HG03354 (cell line): ENCODE data around the gene MED13L.
"Not testable (repeated sequence)": the region's sequence is repeated elsewhere in the genome, so short reads cannot be mapped to it uniquely, and the experiment has no call there.

Source experiments
- ATAC-seq: cut with Tn5 transposase; IDR thresholded peaks from one replicate; pipeline ENCODE4 v1.9.1; 2021; ENCODE audit warnings: mild to moderate bottlenecking; ENCODE audit not compliant: unreplicated experiment, poor library complexity, severe bottlenecking

MED13L gene

DNA sequence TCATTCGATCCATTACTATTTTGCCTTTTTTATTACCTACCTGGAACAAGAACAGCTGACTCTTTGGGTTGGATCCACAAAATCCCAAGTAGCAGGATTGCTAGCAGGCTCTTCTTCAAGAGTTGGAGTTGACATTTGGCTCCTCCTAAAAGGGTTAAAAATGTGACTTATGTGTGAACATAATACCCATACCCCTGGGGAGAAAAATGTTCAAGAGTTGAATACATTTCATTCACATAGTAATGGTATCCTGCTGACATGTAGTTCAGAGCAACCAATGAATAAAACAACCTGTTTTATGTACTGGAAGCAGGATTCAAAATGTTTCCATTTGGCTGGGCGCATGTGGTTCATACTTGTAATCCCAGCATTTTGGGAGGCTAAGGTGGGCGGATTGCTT, 264.7 kb downstream of the MED13L start:
- ATAC-seq, result no peak

DNA sequence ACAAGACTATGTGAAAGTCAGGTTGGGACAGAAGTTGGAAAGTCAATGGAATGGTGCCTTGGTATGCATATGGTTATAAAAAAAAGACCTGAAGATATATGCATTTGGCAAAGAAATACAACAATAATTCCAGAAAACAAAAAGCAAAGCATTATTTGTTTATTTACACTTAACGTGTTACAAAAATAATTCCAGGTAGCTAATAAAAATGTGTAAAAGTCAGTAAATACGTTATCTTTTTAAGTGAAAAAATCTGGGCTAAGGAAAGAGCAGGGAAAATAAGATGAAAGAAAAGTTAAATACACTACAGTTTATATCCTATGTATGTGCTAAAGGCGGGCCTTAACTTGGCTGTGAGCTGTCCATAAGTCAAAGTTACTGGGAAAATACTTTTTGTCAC, 266.3 kb downstream of the MED13L start:
- no peak for ATAC-seq

GRCh38 chr12:116010467-116010866, 267.0 kb downstream of the MED13L start:
- no peak for ATAC-seq

- no peak for ATAC-seq
Measured at GRCh38 chr12:116009805-116010204, 267.7 kb downstream of the MED13L start.

DNA sequence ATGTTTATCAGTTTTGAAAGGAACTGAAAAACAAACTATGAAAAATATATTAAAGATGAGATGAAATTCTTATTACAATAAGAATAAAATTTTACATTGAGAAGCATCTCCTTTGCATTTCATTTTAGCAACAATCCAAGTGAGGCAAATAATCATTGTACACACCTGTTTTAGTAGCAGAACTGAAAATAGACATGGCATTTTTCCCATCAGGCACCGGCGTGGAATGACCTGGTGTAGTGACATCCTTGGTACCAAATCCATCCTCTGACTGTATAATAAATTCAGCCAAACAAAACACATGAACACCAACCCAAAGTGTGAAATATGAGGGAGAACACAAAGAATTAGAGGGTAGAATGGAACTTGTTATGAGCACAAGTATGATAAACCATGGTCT, 271.4 kb downstream of the MED13L start:
- ATAC-seq, result no peak

- no peak for ATAC-seq
Measured at GRCh38 chr12:116002890-116003536, 274.5 kb downstream of the MED13L start.

DNA sequence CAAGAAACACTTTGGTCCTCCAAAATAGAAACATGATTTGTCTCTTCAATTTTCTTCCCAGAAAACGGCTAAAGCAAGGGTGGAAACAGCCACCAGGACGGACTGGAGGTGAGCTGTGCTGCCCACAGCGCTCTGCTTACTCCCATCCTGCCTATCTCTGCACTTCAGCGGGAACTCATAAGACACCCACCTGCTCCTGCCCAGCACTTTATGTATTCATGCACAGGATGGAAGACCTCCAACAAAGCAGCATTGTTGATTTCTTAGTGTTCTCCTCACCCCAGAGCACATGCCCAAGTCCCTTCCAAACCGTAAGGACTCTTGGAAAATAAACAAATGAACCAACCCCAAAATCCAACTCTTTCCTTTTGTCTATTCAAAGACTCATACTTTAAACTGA, 277.2 kb downstream of the MED13L start:
- ATAC-seq, result no peak

GRCh38 chr12:115999582-115999981, 277.9 kb downstream of the MED13L start:
- ATAC-seq, result no peak

GRCh38 chr12:115998794-115999478, 278.6 kb downstream of the MED13L start:
- ATAC-seq, result no peak

GRCh38 chr12:115998119-115998633, 279.3 kb downstream of the MED13L start:
- ATAC-seq, result no peak

GRCh38 chr12:115993737-115994136, 283.8 kb downstream of the MED13L start:
- ATAC-seq, result no peak

DNA sequence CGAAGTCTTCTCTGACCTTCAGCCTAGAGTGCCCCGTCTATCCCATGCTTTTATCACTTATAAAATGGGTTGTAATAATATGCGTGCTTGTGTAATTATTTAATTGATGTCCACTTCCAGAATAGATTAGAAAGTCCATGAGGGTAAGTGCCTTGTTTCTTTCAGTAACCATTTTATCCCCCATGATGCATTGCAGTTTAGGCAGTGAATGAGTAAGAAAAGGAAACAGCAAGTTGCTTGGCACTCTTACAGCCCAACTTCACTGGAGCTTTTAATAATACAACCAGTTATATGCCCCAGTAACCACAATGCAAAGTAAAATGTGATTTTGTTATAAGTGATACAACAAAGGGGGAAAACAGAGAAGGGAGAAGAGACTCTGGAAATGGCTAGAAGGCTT, 287.3 kb downstream of the MED13L start:
- no peak for ATAC-seq

DNA sequence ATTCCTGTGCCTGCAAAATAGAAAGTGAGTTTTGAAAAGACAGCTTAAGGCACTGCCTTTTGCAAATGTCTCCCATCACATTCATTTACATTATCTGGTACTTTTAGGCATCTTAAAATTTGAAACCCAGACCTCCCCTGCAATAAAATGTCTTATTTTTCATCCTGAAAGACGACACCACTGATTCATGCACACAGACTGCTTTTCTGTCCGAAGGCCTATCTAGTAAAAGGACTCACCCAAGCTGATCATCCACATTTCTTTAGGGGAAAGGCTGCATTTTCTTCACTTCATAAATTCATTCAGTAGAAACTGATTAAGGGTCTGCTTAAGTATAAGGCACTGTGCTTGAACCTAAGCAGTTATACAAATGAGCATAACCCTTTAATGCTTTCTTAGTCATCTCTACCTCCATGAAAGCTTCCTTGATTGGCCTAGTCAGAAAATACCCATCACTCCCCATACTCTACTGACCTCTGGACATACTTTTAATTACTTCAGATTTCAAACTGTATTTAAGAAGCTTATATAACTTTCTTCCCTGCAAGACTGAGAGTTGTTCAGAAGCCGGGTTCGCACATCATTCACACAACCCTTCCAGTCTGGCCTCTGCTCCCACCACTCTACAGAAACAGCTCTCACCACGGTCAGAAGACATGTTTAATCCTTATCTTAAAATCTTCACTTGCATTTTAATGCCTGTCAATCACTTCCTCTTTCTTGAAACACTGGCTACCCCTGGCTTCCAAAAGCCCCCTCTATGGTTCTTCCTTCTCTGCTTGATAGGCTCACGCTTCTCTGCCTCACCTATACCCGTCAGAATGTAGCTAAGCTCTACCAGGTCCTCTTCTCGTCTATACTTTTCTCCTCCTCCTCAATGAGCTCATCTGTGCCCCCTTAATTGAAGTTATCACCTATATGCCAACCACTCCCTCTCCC, 288.6 kb downstream of the MED13L start:
- no peak for ATAC-seq

DNA sequence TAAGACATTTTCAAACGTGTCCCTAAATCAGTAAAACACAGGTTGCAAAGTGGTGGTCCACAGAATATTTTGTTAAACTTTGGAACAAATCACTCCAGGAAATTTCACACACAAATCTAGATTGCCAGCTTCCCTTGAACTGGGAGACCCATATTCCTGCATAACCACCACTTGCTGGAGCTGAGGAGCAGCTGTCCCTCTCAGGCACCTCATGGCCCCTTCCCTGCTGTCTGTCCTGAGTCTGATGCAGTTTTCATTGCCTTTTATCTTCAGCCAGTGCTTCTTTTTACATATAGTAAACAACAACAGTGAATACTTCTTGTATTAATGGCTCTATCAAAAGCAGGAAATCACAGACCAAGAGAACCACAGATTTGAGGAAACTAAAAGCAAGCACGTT, 289.3 kb downstream of the MED13L start:
- no peak for ATAC-seq

DNA sequence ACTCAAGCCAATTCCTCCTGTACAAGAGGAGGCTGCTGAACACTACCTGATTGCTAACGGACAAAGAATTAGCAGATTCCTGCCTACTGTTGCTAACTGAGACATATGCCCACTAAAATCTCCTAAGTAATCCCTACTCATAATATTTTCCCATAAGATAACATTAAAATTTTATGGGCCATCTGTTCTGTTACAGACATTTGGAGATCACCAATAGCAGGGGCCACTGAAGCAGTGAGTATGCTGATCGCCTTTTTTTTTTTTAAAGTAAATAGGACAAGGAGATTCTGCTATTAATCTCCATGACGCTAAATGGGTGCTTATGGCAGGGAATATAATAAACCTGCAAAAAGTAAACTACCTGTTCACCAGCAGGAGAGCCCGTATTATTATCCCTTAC, 292.9 kb downstream of the MED13L start:
- ATAC-seq, result no peak

- ATAC-seq, result no peak
Measured at GRCh38 chr12:115983226-115983798, 294.2 kb downstream of the MED13L start.

DNA sequence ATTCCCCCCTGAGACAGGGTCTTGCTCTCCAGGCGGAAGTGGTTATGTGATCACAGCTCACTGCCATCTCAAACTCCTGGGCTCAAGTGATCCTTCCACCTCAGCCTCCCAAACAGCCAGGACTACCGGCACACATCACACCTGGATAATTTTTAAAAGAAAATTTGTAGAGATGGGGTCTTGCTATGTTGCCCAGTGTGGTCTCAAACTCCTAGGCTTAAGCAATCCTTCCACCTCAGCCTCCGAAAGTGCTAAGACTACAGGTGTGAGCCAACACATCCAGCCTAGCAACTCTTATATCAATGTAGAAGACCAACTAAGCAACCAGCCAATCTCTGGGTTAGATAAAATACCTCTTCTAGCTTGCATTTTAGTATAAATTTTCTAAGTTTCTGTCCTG, 297.2 kb downstream of the MED13L start:
- no peak for ATAC-seq

DNA sequence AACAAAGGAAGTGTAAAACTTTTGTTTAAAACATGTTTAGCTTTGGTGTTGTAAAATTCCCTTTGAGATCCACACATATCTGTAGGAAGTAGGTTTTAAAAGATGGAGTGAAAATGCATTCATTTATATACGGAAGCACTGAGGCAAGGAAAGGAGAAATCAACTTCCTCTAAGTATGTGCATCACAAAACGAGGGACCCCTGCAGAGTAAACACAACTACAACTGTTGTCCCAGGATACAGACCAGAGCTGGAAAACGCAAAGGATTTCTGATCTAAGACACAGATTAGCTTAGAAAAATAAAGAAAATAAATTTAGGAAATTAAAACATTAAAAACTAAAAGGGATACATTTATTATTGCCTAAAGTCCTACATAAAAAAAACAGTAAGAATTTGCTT, 297.6 kb downstream of the MED13L start:
- no peak for ATAC-seq

DNA sequence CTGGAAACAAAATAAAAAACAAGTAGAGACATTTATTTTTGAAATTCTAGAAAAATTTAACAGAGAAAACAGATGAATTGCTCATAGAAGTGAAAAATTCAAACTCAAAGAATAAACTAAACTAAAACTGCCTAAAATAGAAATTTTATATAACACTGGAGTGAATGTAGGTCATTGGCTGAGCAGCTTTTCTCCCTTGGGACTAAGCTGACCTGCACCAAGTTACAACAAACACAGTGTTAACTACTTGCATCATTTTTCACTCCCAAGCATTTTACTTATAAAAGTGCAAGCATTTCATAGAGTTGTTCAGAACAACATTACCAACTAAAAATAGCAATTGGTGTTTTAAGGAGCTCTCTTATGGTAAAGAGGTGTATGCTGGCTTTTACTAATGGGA, 298.1 kb downstream of the MED13L start:
- no peak for ATAC-seq

DNA sequence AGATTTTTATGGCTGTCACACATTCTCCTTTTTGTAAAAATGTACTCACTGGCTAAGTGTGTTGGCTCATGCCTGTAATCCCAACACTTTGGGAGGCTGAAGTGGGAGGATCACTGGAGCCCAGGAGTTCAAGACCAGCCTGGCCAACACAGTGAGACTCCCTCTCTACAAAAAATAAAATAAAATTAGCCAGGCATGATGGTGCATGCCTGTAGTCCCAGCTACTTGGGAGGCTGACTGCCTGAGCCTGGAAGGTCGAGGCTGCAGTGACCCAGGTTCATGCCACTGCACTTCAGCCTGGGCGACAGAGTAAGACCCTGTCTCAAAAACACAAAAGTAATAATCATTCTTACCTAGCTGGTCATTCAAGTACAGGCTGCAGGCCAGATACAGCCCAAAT, 300.7 kb downstream of the MED13L start:
- not testable (repeated sequence) for ATAC-seq
